Esophagus squamous epithelium (tissue), 4 donors: ENCODE results near the gene SLC20A1.

Experiments
- CTCF ChIP-seq, 6 experiments: fragments of 450-650 bp in 4 of 6; fragments of 200-600 bp in 2 of 6; sonication (generic) in 2 of 6; IDR thresholded peaks; one replicate each; pipeline ENCODE4 v1.5.1; 2016 to 2019; ENCODE audit warnings: antibody characterized with exemption in 6 of 6, mild to moderate bottlenecking in 4 of 6, moderate library complexity in 4 of 6
- POLR2A ChIP-seq, 4 donors: fragments of 450-650 bp; IDR thresholded peaks; one replicate each; pipeline ENCODE4 v1.6.1; 2017; ENCODE audit warnings: antibody characterized with exemption in 4 of 4, mild to moderate bottlenecking in 4 of 4, moderate library complexity in 3 of 4

GRCh38 chr2:112601754-112602153 is 44.0 kb upstream of the SLC20A1 start:
- no peak for TF ChIP-seq CTCF (IDR thresholded peaks at IDR 0.05)
- TF ChIP-seq POLR2A (IDR thresholded peaks at IDR 0.05): no peak
